ENCODE data around the gene RBMS1.

The RBMS1 gene

DNA sequence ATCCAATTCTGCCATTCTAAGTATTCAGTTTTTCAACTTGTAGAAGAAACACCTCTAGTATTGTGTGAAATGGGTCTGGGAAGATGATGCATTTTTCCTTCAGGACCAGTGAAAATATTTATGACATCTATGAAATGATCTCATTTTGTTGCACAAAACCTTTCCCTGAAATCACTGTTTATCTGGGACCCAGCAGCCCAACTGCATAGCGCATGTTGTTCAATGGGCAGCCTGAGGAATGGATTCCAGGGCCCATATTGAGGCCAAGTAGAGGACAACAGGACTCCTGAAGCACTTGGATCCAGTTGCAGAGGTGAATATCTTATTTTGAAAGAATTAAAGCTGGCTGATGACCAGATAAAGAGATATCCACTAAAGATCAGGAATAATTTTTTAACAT is 7.3 kb downstream of the RBMS1 start:
- TF ChIP-seq, protein P1, sequence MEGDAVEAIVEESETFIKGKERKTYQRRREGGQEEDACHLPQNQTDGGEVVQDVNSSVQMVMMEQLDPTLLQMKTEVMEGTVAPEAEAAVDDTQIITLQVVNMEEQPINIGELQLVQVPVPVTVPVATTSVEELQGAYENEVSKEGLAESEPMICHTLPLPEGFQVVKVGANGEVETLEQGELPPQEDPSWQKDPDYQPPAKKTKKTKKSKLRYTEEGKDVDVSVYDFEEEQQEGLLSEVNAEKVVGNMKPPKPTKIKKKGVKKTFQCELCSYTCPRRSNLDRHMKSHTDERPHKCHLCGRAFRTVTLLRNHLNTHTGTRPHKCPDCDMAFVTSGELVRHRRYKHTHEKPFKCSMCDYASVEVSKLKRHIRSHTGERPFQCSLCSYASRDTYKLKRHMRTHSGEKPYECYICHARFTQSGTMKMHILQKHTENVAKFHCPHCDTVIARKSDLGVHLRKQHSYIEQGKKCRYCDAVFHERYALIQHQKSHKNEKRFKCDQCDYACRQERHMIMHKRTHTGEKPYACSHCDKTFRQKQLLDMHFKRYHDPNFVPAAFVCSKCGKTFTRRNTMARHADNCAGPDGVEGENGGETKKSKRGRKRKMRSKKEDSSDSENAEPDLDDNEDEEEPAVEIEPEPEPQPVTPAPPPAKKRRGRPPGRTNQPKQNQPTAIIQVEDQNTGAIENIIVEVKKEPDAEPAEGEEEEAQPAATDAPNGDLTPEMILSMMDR (IDR thresholded peaks at IDR 0.05; ENCODE audit: control extremely low read depth, extremely low read depth, low read depth, missing control alignments), result no peak
- no peak for DNase-seq (ENCODE audit: extremely low spot score)
- POLR2A ChIA-PET, result no interaction called here
- CTCF ChIA-PET, result interaction anchor here (1.5 kb wide), 1 partner anchor 24 kb away, joined by 3 read pairs; no protein-coding TSS in a partner anchor

- CTCF ChIA-PET, result interaction anchor here (1.1 kb wide), 1 partner anchor 12 kb away, joined by 3 read pairs; no protein-coding TSS in a partner anchor
- TF ChIP-seq, protein P1 (IDR thresholded peaks at IDR 0.05; ENCODE audit: control extremely low read depth, extremely low read depth, low read depth, missing control alignments), result no peak
- DNase-seq (ENCODE audit: extremely low spot score), result no peak
- POLR2A ChIA-PET, result no interaction called here
These were observed 8.6 kb downstream of the RBMS1 start for GRCh38 chr2:160484859-160485520.

GRCh38 chr2:160482673-160483072 is 10.9 kb downstream of the RBMS1 start:
- TF ChIP-seq, protein P1 (IDR thresholded peaks at IDR 0.05; ENCODE audit: control extremely low read depth, extremely low read depth, low read depth, missing control alignments), result no peak
- ChIA-PET POLR2A (no interaction called here), CTCF (no interaction called here)
- no peak for DNase-seq (ENCODE audit: extremely low spot score)

- CTCF ChIA-PET, result interaction anchor here (2.8 kb wide), 1 partner anchor 11 kb away, joined by 12 read pairs; no protein-coding TSS in a partner anchor
- no peak for DNase-seq (ENCODE audit: extremely low spot score)
- POLR2A ChIA-PET, result no interaction called here
- TF ChIP-seq, protein P1 (IDR thresholded peaks at IDR 0.05; ENCODE audit: control extremely low read depth, extremely low read depth, low read depth, missing control alignments), result no peak
These were observed 14.3 kb downstream of the RBMS1 start for GRCh38 chr2:160479269-160479668.

- ChIA-PET POLR2A (no interaction called here), CTCF (interaction anchor here (2.8 kb wide), 1 partner anchor 11 kb away, joined by 12 read pairs; no protein-coding TSS in a partner anchor)
- TF ChIP-seq, protein P1 (IDR thresholded peaks at IDR 0.05; ENCODE audit: control extremely low read depth, extremely low read depth, low read depth, missing control alignments), result no peak
- no peak for DNase-seq (ENCODE audit: extremely low spot score)
These were observed 14.9 kb downstream of the RBMS1 start for GRCh38 chr2:160478660-160479059.

DNA sequence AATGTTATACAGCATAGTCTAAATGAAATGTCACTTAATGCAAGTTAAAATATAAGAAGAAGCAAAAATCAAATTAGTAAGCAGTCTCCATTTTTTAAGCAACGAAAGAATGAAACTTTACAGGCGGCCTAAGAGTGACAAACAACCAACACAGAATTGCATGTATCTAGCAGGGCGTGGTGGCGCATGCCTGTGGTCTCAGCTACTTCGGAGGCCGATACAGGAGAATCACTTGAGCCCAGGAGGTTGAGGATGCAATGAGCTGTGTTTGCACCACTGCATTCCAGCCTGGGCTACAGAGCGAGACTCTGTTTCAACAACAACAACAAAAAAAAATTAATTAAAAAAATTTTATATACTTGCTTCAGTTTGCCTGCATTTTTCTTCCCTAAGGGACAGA is 16.6 kb downstream of the RBMS1 start:
- ChIA-PET CTCF (interaction anchor here (2.8 kb wide), 1 partner anchor 13 kb away, joined by 12 read pairs; no protein-coding TSS in a partner anchor), POLR2A (no interaction called here)
- TF ChIP-seq, protein P1 (IDR thresholded peaks at IDR 0.05; ENCODE audit: control extremely low read depth, extremely low read depth, low read depth, missing control alignments), result no peak
- no peak for DNase-seq (ENCODE audit: extremely low spot score)

Data from GM10248 (cell line).